ENCODE results near the gene COX4I1. TPM values are rescaled to one million over a fixed set of nuclear protein-coding genes. Genes with fewer than 3 reads are reported as not detected.

Gene COX4I1
- polyA plus RNA-seq, 3 donors: 985 to 1,312 (median 1,132) TPM

GRCh38 chr16:85796152-85796551 is 3.3 kb upstream of the COX4I1 start:
- DNase-seq: no peak
- H3K4me1 Mint-ChIP-seq: peaks cover 27% of the 10 kb centered on the region
- H3K9me3 Mint-ChIP-seq: peaks cover 0 to 4% (median 0%) of the 10 kb centered on the region in 7 donors
- no peak overlapping the region for H3K4me3 Mint-ChIP-seq
- 91% methylated on average over 6 of the region's 6 CpGs for WGBS (ENCODE audit: insufficient coverage)
- no peak for TF ChIP-seq CTCF (IDR thresholded peaks at IDR 0.05)
- no peak overlapping the region for H3K27ac ChIP-seq (ENCODE audit: low read depth in 1 of 2, low read length in 2 of 2)
- intact Hi-C loops (cut with micrococcal nuclease): no loop called here
- H3K36me3 Mint-ChIP-seq: peaks cover 60 to 61% of the 10 kb centered on the region in 2 donors
- H3K4me3 ChIP-seq (replicated peaks in 1 of 3; ENCODE audit: low read depth in 2 of 3, low read length in 3 of 3): no peak overlapping the region
- peak overlapping the region in 2 of 7 donors; percentile 18 to 32 for H3K27ac Mint-ChIP-seq
- H3K27me3 ChIP-seq (ENCODE audit: control insufficient read depth in 2 of 2, insufficient read depth in 2 of 2, low read length in 2 of 2): no peaks in the 10 kb centered on the region
- peaks cover 78% of the 10 kb centered on the region for H4K20me1 ChIP-seq (ENCODE audit: insufficient read depth, low read length)
- H3K9ac ChIP-seq (ENCODE audit: insufficient read depth, low read length, poor library complexity, severe bottlenecking): no peak overlapping the region
- no peak overlapping the region for H2AFZ ChIP-seq (ENCODE audit: insufficient read depth, low read depth, low read length, poor library complexity, severe bottlenecking)
- peaks cover 19 to 27% of the 10 kb centered on the region in 2 donors for H3K4me1 ChIP-seq (ENCODE audit: control insufficient read depth in 1 of 2, insufficient read depth in 2 of 2, low read length in 2 of 2)
- peaks cover 52 to 67% of the 10 kb centered on the region in 2 donors for H3K36me3 ChIP-seq (replicated peaks in 1 of 2; ENCODE audit: control insufficient read depth in 1 of 2, insufficient read depth in 2 of 2, low read length in 2 of 2)
- no peaks in the 10 kb centered on the region for H3K9me3 ChIP-seq (replicated peaks in 1 of 2; ENCODE audit: control insufficient read depth in 1 of 2, insufficient read depth in 1 of 2, low read length in 2 of 2)
- no peak overlapping the region for H3K4me2 ChIP-seq (replicated peaks; ENCODE audit: extremely low read depth, low read length, poor library complexity, severe bottlenecking)
- peaks cover 98% of the 10 kb centered on the region for H3K79me2 ChIP-seq (ENCODE audit: insufficient read depth, low read length)
- H3K27me3 Mint-ChIP-seq (ENCODE audit: low read depth in 3 of 3): peaks cover 0 to 5% (median 0%) of the 10 kb centered on the region in 3 donors

- H3K4me1 ChIP-seq (ENCODE audit: control insufficient read depth in 1 of 2, insufficient read depth in 2 of 2, low read length in 2 of 2): peaks cover 19 to 27% of the 10 kb centered on the region in 2 donors
- Mint-ChIP-seq H3K4me3 (no peak overlapping the region), H3K36me3 (peaks cover 60 to 61% of the 10 kb centered on the region in 2 donors), H3K27ac (peak overlapping the region in 1 of 7 donors; percentile 32), H3K4me1 (peaks cover 29% of the 10 kb centered on the region), H3K9me3 (peaks cover 0 to 3% (median 0%) of the 10 kb centered on the region in 7 donors), H3K27me3 (ENCODE audit: low read depth in 3 of 3) (peaks cover 0 to 8% (median 0%) of the 10 kb centered on the region in 3 donors)
- peaks cover 74% of the 10 kb centered on the region for H4K20me1 ChIP-seq (ENCODE audit: insufficient read depth, low read length)
- peaks cover 51 to 68% of the 10 kb centered on the region in 2 donors for H3K36me3 ChIP-seq (replicated peaks in 1 of 2; ENCODE audit: control insufficient read depth in 1 of 2, insufficient read depth in 2 of 2, low read length in 2 of 2)
- peaks cover 100% of the 10 kb centered on the region for H3K79me2 ChIP-seq (ENCODE audit: insufficient read depth, low read length)
- DNase-seq: no peak
- no peak overlapping the region for H2AFZ ChIP-seq (ENCODE audit: insufficient read depth, low read depth, low read length, poor library complexity, severe bottlenecking)
- H3K27ac ChIP-seq (ENCODE audit: low read depth in 1 of 2, low read length in 2 of 2): peak overlapping the region in 1 of 2 donors; percentile 19
- WGBS (ENCODE audit: insufficient coverage): 93% methylated on average over 5 of the region's 7 CpGs
- no peak overlapping the region for H3K9ac ChIP-seq (ENCODE audit: insufficient read depth, low read length, poor library complexity, severe bottlenecking)
- H3K27me3 ChIP-seq (ENCODE audit: control insufficient read depth in 2 of 2, insufficient read depth in 2 of 2, low read length in 2 of 2): no peaks in the 10 kb centered on the region
- no peak for TF ChIP-seq CTCF (IDR thresholded peaks at IDR 0.05)
- H3K9me3 ChIP-seq (replicated peaks in 1 of 2; ENCODE audit: control insufficient read depth in 1 of 2, insufficient read depth in 1 of 2, low read length in 2 of 2): no peaks in the 10 kb centered on the region
- no peak overlapping the region for H3K4me2 ChIP-seq (replicated peaks; ENCODE audit: extremely low read depth, low read length, poor library complexity, severe bottlenecking)
- intact Hi-C loops (cut with micrococcal nuclease): no loop called here
- H3K4me3 ChIP-seq (replicated peaks in 1 of 3; ENCODE audit: low read depth in 2 of 3, low read length in 3 of 3): no peak overlapping the region
These were observed 2.9 kb upstream of the COX4I1 start for GRCh38 chr16:85796599-85796998.

All from CD14-positive monocyte (primary cell).